Muscle of arm (tissue), 12 donors: ENCODE results near the gene B3GNT3. TPM values are rescaled to one million over a fixed set of nuclear protein-coding genes. Genes with fewer than 3 reads are reported as not detected.
"Not testable (repeated sequence)": the region's sequence is repeated elsewhere in the genome, so short reads cannot be mapped to it uniquely, and the experiment has no call there.

ENCODE experiments used
- DNase-seq: peaks from one replicate; pipeline ENCODE4 v3.0.0-alpha.2; 2013
- polyA plus RNA-seq, 12 donors: library from polyadenylated mRNA; unstranded; fragments of 120-200 nt; gene quantifications; one replicate each; pipeline ENCODE4 v1.2.1, GENCODE V29; 2013; ENCODE audit not compliant: insufficient read length in 12 of 12

Gene B3GNT3
- polyA plus RNA-seq, 12 donors: 0.12 to 17.5 (median 1.1) TPM; not detected in 6

- no peak for DNase-seq
These were observed 2.0 kb downstream of the B3GNT3 start for GRCh38 chr19:17796838-17797423.

- no peak for DNase-seq
These were observed 2.7 kb downstream of the B3GNT3 start for GRCh38 chr19:17797424-17798201.

GRCh38 chr19:17798599-17798998, 3.7 kb downstream of the B3GNT3 start:
- not testable (repeated sequence) for DNase-seq

DNA sequence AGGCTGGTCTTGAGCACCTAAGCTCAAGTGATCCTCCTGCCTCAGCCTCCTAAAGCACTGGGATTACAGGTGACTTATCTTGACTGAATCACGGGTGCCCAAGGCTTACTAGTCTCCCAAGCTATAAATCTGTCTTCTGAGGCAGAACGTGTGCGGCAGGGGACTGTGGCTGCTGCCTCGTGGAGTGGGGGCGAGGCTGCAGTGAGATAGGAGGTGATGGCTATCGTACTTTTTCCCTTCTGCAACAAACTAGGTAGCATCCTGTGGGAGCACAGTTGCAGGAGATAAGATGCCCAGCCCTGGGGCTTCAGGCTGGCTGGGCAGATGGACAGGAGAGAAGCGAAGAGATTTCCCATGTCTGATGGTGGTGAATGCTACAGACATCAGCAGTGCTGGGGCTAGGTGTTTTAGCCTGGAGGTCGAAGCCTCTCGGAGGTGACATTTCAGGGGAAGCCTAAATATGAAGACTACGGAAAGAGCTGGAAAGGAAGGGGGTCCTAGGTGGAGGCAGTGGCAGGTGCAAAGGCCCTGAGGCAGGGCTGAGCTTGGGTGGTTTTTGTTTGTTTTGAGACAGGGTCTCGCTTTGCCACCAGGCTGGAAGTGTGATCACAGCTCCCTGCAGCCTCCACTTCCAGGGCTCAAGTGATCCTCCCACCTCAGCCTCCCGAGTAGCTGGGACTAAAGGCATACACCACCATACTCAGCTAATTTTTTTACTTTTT, 7.4 kb downstream of the B3GNT3 start:
- no peak for DNase-seq

DNA sequence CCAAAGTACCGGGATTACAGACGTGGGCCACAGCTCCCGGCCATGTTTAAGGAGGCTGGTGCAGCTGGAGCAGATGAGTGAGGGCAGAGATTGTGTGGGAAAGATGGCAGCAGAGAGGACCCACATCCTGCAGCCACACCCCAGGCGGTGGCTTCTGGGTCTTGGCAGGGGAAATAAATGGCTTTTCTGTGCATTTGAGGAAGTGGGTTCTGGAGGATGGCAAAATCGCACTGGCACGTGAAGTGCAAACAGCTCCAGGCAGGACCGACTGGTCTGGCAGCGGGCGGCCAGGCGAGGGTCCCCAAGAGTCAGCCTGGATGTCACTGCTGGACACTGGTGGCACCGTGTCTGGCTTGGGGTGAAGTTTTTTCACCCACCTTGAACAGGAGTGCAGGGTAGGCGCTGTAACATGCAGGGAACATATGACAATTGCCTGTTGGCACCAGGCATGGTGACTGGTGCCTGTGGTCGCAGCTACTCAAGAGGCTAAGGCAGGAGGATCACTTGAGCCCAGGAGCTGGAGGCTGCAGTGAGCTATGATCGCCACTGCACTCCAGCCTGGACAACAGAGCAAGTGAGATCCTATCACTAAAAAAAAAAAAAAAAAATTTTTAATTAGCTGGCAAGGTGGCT, 8.4 kb downstream of the B3GNT3 start:
- no peak for DNase-seq

GRCh38 chr19:17805427-17805826, 10.5 kb downstream of the B3GNT3 start:
- DNase-seq: no peak

- no peak for DNase-seq
These were observed 12.0 kb downstream of the B3GNT3 start for GRCh38 chr19:17806945-17807344.

DNA sequence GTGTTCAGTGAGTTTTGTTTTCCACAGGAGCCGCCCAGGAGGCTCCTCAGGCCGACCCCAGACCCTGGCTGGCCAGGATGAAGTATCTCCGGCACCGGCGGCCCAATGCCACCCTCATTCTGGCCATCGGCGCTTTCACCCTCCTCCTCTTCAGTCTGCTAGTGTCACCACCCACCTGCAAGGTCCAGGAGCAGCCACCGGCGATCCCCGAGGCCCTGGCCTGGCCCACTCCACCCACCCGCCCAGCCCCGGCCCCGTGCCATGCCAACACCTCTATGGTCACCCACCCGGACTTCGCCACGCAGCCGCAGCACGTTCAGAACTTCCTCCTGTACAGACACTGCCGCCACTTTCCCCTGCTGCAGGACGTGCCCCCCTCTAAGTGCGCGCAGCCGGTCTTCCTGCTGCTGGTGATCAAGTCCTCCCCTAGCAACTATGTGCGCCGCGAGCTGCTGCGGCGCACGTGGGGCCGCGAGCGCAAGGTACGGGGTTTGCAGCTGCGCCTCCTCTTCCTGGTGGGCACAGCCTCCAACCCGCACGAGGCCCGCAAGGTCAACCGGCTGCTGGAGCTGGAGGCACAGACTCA, 12.9 kb downstream of the B3GNT3 start:
- DNase-seq: no peak

DNA sequence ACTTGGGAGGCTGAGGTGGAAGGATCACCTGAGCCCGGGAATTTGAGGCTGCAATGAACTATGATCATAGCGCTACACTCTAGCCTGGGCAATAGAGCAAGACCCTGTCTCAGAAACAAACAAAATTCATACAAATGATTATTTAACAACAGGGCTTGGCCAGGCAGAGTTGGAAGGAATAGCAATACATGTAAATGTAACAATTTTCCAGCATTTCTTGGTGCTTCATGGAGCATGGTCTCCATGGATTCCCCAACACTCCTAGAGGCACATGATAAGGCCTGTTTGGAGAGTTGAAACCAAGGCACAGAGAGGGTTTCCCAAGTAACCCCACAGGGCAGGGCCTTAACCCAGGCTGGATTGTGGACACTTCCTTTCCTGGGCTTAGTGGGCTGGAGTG, 16.2 kb downstream of the B3GNT3 start:
- no peak for DNase-seq

DNA sequence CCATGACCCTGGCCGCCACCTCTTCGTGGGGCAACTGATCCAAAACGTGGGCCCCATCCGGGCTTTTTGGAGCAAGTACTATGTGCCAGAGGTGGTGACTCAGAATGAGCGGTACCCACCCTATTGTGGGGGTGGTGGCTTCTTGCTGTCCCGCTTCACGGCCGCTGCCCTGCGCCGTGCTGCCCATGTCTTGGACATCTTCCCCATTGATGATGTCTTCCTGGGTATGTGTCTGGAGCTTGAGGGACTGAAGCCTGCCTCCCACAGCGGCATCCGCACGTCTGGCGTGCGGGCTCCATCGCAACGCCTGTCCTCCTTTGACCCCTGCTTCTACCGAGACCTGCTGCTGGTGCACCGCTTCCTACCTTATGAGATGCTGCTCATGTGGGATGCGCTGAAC, 16.7 kb downstream of the B3GNT3 start:
- no peak for DNase-seq

GRCh38 chr19:17812099-17812498, 17.2 kb downstream of the B3GNT3 start:
- DNase-seq: no peak

- DNase-seq: no peak
These were observed 22.9 kb downstream of the B3GNT3 start for GRCh38 chr19:17817668-17818363.

- DNase-seq: no peak
These were observed 26.3 kb downstream of the B3GNT3 start, which contains the start of gene INSL3 for GRCh38 chr19:17821190-17821589. TSS of gene INSL3 (minus strand) at chr19:17821519. CDS start at chr19:17821506, 13 bp downstream.

DNA sequence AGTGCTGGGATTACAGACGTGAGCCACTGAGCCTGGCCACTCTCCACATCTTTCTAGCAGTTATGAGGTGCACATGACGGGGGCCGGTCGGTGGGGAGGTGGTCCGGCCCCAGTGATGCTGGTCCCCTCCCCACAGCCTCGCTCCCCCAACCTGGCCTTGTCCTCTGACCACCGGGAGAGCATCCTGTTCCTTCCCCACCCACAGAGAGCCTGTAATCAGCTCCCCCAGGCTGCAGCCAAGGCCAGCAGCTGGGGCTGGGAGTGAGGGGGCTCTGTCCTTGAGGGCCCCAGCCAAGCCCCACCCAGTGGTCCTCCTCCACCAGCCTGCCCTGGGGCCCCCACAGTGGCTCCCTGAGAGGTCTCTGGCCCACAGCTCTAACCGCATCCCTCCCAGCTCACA, 29.4 kb downstream of the B3GNT3 start:
- DNase-seq: no peak

DNA sequence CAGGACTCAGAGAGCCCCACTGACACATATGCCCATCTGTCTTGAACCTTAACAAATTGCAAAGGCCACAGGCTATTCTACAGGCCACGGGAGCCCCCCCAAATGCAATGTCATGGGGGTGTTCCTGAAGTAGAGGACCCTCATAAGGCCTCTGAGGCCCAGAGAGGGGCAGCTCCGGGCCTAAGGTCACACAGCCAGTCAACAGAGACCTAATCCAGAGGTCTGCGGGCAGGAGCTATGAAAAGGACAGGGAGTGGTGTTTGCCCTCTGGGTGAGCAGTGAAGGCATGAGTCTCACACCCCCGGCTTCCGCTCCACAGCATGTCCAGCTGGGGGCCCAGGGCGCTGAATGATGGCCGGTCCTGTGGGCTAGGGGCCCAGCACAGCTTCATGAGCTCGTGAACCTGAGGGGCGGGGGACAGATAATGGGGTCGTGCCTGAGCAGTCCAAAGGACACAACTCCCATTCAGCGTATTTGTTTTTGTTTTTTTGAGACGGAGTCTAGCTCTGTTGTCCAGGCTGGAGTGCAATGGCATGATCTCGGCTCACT, 31.6 kb downstream of the B3GNT3 start:
- DNase-seq: no peak

- no peak for DNase-seq
These were observed 35.1 kb downstream of the B3GNT3 start for GRCh38 chr19:17829855-17830566.

DNA sequence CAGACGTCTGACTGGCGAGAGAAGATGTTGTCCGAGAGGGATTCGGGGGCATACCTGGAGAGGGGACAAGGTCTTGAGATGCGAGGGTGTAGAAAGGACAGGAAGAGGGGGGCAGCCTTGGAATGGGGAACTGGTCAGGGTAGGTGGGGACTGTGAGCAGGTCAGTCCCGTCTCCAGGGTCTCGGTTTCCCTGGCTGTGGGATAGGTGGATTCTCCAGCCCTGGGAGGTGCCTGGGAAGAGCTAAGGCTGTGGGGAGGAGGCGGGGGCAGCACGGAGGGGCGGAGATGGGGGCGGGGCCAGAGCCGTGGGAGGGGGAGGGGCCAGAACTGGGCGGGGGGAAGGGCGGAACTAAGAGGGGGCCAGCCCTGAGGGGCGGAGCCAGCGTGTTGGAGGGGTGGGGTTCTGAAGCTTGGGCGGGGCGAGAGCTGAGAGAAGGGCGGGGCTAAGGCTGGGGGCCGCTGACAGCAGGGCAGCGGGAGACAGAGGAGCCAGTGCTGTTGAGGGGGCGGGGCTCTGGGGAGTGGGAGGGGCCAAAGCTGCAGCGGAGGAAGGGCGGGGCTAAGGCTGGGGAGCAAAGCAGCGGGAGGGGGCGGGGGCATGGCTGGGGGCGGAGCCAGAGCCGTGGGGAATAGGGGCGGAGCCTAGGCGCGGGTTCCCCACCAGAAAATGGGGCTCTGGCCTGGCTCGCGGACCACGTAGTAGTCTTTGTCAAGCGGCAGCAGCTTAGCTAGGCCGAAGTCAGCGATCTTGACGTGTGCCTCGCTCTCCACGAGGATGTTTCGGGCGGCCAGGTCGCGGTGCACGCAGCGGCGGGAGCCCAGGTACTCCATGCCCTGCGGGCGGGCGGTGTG, 35.9 kb downstream of the B3GNT3 start:
- no peak for DNase-seq

DNA sequence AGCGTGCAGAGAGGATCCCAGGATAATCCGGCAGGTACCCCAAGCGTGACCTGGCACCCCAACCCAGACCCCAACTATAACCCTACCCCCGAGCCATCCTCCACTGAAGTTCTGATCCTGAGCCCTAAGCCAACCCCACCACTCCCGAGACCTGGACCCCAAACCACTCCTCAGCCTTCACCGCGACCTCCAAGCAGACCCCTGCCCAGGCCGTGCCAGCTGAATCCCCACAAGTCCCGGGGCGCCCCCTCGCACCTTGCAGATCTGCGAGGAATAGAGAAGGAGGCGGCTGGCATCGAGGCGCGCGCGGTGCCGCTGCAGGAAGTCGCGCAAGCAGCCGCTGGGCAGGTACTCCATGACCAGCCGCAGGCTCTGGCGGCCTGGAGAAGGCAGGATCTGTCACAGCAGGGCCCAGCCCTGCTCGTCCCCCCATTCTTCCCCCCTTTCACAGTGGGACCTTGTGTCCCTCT, 36.5 kb downstream of the B3GNT3 start:
- no peak for DNase-seq
